HG03175 (cell line): Measurements from ENCODE around the gene BABAM1.

Experiments
- ATAC-seq: cut with Tn5 transposase; IDR thresholded peaks from one replicate; pipeline ENCODE4 v1.9.1; 2021; ENCODE audit warnings: mild to moderate bottlenecking, moderate library complexity; ENCODE audit not compliant: unreplicated experiment

Gene BABAM1

GRCh38 chr19:17243211-17243829 is 23.9 kb upstream of the BABAM1 start:
- ATAC-seq, result no peak

GRCh38 chr19:17243830-17244617 is 23.2 kb upstream of the BABAM1 start:
- no peak for ATAC-seq

GRCh38 chr19:17244618-17245534 is 22.4 kb upstream of the BABAM1 start:
- ATAC-seq, result peak; percentile 15

- ATAC-seq, result no peak
These were observed 21.7 kb upstream of the BABAM1 start, which contains the start of gene NR2F6 for GRCh38 chr19:17245535-17245984. TSS of gene NR2F6 (minus strand) at chr19:17245919. CDS start at chr19:17245220, 699 bp downstream.

GRCh38 chr19:17246681-17247425 is 20.4 kb upstream of the BABAM1 start:
- ATAC-seq, result no peak

- ATAC-seq, result no peak
These were observed 19.0 kb upstream of the BABAM1 start for GRCh38 chr19:17248011-17248776.

GRCh38 chr19:17249887-17250548 is 17.2 kb upstream of the BABAM1 start:
- no peak for ATAC-seq

GRCh38 chr19:17254636-17255035 is 12.6 kb upstream of the BABAM1 start:
- no peak for ATAC-seq

- no peak for ATAC-seq
These were observed 12.1 kb upstream of the BABAM1 start for GRCh38 chr19:17255150-17255621.

- ATAC-seq, result no peak
These were observed 11.1 kb upstream of the BABAM1 start for GRCh38 chr19:17256130-17256529.

GRCh38 chr19:17259118-17259780 is 8.0 kb upstream of the BABAM1 start:
- no peak for ATAC-seq

GRCh38 chr19:17259934-17260333 is 7.3 kb upstream of the BABAM1 start:
- ATAC-seq, result no peak

GRCh38 chr19:17260842-17261325 is 6.4 kb upstream of the BABAM1 start:
- peak; percentile 81 for ATAC-seq

- no peak for ATAC-seq
These were observed 4.7 kb upstream of the BABAM1 start for GRCh38 chr19:17262557-17262956.

- ATAC-seq, result no peak
These were observed 3.3 kb upstream of the BABAM1 start for GRCh38 chr19:17263712-17264640.

- ATAC-seq, result no peak
These were observed 2.6 kb upstream of the BABAM1 start, which contains the start of gene USHBP1 for GRCh38 chr19:17264641-17264979. TSS of gene USHBP1 (minus strand) at chr19:17264745. CDS start at chr19:17264299, 446 bp downstream.

- ATAC-seq, result no peak
These were observed 1.2 kb upstream of the BABAM1 start for GRCh38 chr19:17266026-17266425.
